Esophagus (tissue), 2 donors: ENCODE measurements around the gene ARFRP1. TPM values are rescaled to one million over a fixed set of nuclear protein-coding genes. Genes with fewer than 3 reads are reported as not detected.

Experiments
- H3K27ac ChIP-seq, 2 donors: one replicate each; pipeline ENCODE4 v1.5.1; 2013; ENCODE audit warnings: low read depth in 2 of 2, mild to moderate bottlenecking in 2 of 2, inconsistent platforms in 1 of 2, low read length in 1 of 2, moderate library complexity in 1 of 2
- H3K27me3 ChIP-seq, 2 donors: one replicate each; pipeline ENCODE4 v1.6.1; 2013; ENCODE audit warnings: low read length in 2 of 2, control low read depth in 1 of 2, mild to moderate bottlenecking in 1 of 2; ENCODE audit not compliant: insufficient read depth in 2 of 2, control insufficient read depth in 1 of 2
- H3K36me3 ChIP-seq, 2 donors: one replicate each; pipeline ENCODE4 v1.6.1; 2013; ENCODE audit warnings: low read length in 1 of 2; ENCODE audit not compliant: control insufficient read depth in 2 of 2, insufficient read depth in 2 of 2
- H3K4me1 ChIP-seq, 2 donors: one replicate each; pipeline ENCODE4 v1.6.1; 2013; ENCODE audit warnings: low read length in 1 of 2; ENCODE audit not compliant: control insufficient read depth in 2 of 2, insufficient read depth in 2 of 2
- H3K4me3 ChIP-seq, 2 donors: one replicate each; pipeline ENCODE4 v1.5.1; 2013; ENCODE audit warnings: low read length in 2 of 2, mild to moderate bottlenecking in 2 of 2, low read depth in 1 of 2, moderate library complexity in 1 of 2
- H3K9me3 ChIP-seq, 2 donors: one replicate each; pipeline ENCODE4 v1.6.1; 2013; ENCODE audit warnings: mild to moderate bottlenecking in 2 of 2, low read depth in 1 of 2, low read length in 1 of 2, moderate library complexity in 1 of 2; ENCODE audit not compliant: control insufficient read depth in 2 of 2, insufficient read depth in 1 of 2
- WGBS, 2 donors: extraction: QIAGEN DNeasy Blood & Tissue Kit; methylation state at CpG; one replicate each; pipeline ENCODE4 v1.1.7; 2013; 5-methylcytosine and 5-hydroxymethylcytosine counted together
- polyA plus RNA-seq, 2 donors: library from polyadenylated mRNA; stranded (reverse); fragments of 200-250 nt; gene quantifications; one replicate each; pipeline ENCODE4 v1.2.3, GENCODE V29; 2013
- donor health status: healthy with polysubstance abuse.
- donor health status: Bipolar disorder and iron deficiency.

The ARFRP1 gene
- polyA plus RNA-seq, 2 donors: 33.9 to 35.4 TPM

DNA sequence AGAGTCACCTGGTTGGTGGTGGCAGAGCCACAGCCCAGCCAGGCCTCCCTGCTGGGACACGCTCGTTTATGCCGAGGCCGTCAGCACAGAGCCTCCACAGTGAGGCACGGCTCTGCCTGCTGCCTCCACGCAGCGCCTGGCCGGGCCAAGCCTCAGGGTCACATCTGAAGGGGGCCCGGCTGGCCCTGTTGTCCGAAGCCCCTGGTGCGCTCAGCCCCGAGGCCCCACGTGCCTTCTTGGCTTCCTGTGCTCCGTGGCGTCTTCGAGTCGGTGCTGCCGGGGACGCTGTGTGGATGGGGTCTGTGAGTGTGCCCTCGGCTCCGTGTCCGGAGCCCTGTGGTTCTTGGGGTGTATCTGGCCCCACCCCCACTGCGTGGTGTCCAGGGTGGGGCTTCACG lies 21.7 kb downstream of the ARFRP1 start:
- Histone ChIP-seq H3K27ac (peak overlapping the region; percentile 74 to 86), H3K4me1 (peaks cover 12 to 34% of the 10 kb centered on the region in 2 donors), H3K9me3 (no peaks in the 10 kb centered on the region), H3K4me3 (no peak overlapping the region), H3K36me3 (no peaks in the 10 kb centered on the region), H3K27me3 (no peaks in the 10 kb centered on the region)
- 83 to 87% methylated on average over 24 of the region's 24 CpGs for WGBS, 2 donors

DNA sequence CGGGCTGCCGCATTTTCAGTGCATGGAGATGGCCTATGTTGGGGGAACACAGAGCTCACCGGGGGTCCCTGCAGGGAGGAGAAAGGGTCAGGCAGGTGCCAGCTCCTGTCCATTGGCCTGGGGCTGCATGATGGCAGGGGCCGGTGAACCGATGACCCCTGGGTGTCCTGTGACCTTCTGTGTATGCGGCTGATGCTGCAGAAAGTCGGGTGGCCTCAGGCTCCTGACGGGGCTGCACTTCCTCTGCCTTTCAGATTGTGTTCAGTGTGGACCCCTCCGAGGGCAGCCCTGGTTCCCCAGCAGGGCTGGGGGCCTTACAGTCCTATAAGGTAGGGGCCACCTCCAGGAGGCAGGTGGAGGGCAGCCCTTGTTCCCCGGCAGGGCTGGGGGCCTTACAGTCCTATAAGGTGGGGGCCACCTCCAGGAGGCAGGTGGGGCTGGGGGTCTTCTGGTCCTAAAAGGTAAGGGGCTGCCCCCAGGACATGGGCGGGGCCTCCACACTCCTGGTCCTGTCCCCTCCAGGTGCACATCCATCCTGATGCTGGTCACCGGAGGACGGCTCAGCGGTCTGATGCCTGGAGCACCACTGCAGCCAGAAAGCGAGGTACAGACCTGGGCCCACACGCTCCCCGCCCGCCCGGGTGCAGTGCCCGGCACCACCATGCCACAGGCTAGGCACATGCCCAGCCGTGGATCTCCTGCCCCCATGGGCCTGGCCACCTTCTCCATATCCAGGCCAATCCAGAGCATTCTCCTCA lies 22.3 kb downstream of the ARFRP1 start:
- no peaks in the 10 kb centered on the region for H3K9me3 ChIP-seq
- no peaks in the 10 kb centered on the region for H3K27me3 ChIP-seq
- no peaks in the 10 kb centered on the region for H3K36me3 ChIP-seq
- no peak overlapping the region for H3K4me3 ChIP-seq
- peak overlapping the region; percentile 74 to 86 for H3K27ac ChIP-seq
- peaks cover 12 to 29% of the 10 kb centered on the region in 2 donors for H3K4me1 ChIP-seq
- 90 to 93% methylated on average over 21 of the region's 21 CpGs for WGBS, 2 donors

DNA sequence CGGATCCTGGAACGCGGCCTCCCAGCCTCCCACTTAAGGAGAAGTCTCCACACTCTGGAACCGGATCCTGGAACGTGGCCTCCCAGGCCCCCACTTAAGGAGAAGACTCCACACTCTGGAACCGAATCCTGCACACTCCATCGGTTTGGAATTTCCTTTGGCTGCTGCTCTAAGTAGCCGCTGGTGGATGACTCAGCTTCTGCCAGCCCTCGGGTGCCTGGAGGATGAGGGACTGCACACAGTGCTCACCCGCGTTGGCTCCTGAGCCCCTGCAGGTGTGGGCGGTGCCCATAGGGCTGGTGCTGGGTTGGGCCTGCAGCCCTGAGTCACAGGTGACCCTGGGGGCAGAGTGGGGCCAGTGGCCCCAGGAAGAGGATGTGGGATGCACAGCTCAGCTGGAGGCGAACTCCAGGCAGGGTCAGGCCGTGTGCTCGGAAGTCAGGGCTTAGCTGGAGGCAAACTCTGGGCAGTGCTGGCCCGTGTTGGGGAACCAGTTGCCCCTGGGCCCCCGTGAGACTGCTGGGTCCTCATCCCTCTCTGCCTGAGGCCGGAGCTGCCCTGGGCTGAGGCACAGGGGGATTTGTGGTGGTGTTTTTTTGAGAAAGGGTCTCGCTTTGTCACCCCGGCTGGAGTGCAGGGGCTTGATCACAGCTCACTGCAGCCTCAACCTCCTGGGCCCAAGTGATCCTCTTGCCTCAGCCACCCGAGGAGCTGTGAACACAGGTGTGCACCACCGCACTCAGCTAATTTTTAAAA lies 25.2 kb downstream of the ARFRP1 start:
- 38 to 60% methylated on average over 21 to 22 of the region's 22 CpGs for WGBS, 2 donors
- Histone ChIP-seq H3K36me3 (peaks cover 0 to 5% of the 10 kb centered on the region in 2 donors), H3K9me3 (no peaks in the 10 kb centered on the region), H3K27ac (peak overlapping the region; percentile 65 to 78), H3K4me1 (peaks cover 12 to 28% of the 10 kb centered on the region in 2 donors), H3K27me3 (no peaks in the 10 kb centered on the region), H3K4me3 (no peak overlapping the region)

DNA sequence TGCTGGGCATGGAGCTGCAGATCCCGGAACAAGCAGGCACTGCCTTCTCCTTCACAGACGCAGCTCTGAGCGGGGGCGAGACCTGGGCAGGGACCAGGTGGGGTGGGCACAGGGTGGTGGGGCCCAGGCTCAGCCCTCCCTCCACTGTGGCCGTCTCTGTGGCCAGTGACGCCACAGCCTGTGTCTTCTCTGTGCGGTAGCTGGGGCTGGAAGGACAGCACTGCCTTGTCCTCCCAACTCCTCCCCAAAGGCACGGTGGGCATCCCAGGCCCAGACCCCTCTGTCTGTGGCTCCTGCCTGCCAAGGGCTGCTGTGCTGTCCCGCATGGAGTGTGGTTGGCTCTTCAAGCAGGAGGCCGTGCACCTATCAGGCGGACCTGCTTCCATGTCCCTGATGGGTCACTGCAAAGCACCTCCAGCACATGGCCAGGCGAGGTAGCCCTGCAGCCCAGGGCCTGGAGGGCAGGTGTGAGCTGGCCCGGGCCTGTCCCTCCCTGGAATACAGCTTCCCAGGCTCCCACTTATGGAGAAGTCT lies 26.1 kb downstream of the ARFRP1 start:
- Histone ChIP-seq H3K27ac (peak overlapping the region; percentile 61 to 65), H3K27me3 (no peaks in the 10 kb centered on the region), H3K9me3 (no peaks in the 10 kb centered on the region), H3K4me3 (no peak overlapping the region), H3K4me1 (peaks cover 12 to 22% of the 10 kb centered on the region in 2 donors), H3K36me3 (peaks cover 0 to 5% of the 10 kb centered on the region in 2 donors)
- 92 to 93% methylated on average over 13 of the region's 13 CpGs for WGBS, 2 donors

DNA sequence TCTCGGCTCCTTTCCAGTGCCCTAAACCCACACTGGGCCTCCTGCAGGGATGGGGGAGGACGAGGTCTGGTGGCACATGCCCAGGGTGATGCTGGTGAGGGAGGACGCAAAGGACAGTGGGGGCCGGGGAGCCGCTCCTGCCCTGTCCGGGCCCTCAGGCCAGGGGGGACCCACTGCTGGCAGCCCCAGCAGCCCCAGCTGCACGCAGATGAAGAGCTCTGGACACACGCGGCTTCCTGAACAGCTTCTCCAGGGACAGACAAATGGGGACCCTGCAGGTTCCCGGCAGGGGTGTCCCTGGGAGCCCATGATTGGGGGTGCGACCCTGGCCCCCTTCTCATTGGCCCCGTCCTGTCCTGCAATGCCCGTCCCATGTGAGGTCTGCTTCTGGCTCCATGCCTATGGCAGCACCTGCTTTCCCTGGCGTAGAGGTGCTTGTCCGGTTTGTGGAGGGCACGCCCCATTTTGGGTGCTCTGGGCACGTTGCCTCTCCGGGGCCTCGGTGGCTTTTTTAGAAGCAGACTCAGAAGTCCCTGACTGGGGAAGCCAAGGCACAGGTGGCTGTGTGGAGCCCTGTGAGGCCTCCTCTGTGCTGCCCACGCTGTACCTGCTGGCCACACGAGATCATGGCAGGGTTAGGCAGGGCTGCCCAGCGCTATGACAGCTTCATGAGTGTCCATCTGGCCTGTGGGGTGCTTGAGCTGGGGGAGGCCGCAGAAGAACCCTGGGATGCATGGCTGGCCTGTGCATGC lies 26.7 kb downstream of the ARFRP1 start:
- Histone ChIP-seq H3K27ac (no peak overlapping the region), H3K9me3 (no peaks in the 10 kb centered on the region), H3K4me1 (peaks cover 7 to 16% of the 10 kb centered on the region in 2 donors), H3K36me3 (peaks cover 0 to 5% of the 10 kb centered on the region in 2 donors), H3K4me3 (no peak overlapping the region), H3K27me3 (no peaks in the 10 kb centered on the region)
- 91 to 92% methylated on average over 23 of the region's 23 CpGs for WGBS, 2 donors

DNA sequence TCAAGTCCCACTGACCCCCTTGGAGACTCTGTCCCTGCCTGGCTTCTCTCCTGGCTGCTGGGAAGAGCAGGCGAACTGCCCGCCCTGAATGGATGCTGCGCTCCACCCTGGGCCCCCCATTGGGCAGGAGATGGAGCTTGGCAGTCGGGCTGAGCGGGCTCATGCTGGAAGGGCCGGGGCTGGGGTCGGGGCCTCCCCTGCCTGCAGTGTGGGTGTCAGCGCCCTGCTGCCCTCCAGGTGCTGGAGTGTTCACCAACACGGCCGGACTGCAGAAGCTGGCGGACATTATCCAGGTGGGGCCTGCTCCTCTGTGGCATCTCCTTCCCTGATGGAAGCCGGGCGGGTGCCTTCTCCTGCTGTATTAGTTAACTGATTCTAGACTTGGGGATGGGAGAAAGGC lies 27.3 kb downstream of the ARFRP1 start:
- Histone ChIP-seq H3K4me1 (peaks cover 6 to 12% of the 10 kb centered on the region in 2 donors), H3K4me3 (no peak overlapping the region), H3K27ac (no peak overlapping the region), H3K36me3 (peaks cover 0 to 6% of the 10 kb centered on the region in 2 donors), H3K9me3 (no peaks in the 10 kb centered on the region), H3K27me3 (no peaks in the 10 kb centered on the region)
- 96 to 98% methylated on average over 13 of the region's 13 CpGs for WGBS, 2 donors

DNA sequence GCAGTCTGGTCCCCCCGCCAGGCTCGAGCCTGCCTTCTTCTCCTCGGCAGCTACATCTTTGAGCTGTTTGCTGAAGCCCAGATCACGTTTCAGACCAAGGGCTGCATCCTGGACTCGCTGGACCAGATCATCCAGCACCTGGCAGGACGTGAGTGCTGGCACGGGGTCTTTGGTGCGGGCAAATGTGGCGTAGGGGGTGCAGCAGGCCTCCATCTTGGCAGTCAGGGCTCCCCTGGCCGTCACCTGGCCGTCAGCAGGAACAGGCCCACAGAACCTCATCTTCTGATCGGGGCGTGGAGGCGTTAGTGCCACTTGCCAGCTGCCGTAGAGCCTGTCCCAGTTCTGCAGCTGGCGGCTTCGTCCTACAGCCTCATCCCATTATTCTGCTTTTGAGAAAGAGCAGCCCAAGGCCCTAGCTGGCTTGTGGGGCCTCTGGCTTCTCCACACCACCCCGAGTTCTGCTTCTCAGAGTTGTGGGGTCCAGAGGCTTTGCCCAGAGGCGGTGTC lies 27.9 kb downstream of the ARFRP1 start:
- no peaks in the 10 kb centered on the region for H3K27me3 ChIP-seq
- peaks cover 6 to 12% of the 10 kb centered on the region in 2 donors for H3K4me1 ChIP-seq
- H3K36me3 ChIP-seq: peaks cover 0 to 6% of the 10 kb centered on the region in 2 donors
- H3K9me3 ChIP-seq: no peaks in the 10 kb centered on the region
- 92 to 93% methylated on average over 19 of the region's 19 CpGs for WGBS, 2 donors
- H3K4me3 ChIP-seq: no peak overlapping the region
- H3K27ac ChIP-seq: no peak overlapping the region

DNA sequence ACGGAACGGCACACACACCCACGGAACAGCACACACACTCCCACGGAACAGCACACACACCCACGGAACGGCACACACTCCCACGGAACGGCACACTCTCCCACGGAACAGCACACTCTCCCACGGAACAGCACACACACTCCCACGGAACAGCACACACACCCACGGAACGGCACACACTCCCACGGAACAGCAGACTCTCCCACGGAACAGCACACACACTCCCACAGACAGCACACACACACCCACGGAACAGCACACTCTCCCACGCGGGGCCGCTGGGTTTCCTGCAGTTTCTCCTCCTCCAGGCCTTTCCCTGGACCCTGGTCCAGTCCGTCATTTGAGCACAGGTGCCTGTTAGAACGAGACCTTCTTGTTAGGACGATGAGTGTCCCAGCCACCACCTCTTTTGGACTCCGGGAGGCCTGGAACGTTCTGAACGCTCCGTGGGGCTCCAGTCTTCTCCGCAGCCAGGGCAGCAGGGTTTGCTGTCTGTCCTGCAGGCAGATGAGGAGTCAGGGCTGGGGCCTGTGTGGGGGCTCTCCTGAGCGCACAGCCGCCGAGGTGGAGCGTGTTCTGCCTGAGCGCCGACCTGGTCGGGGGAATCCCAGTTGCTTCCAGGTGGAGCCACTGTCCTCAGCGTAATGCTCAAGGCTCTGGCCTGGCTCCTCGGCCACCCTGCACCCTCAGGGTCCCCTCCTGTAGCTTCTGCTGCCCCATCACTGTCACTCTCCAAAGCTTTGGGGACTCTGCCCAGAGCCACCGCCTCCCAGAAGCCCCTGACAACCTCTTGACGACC lies 28.9 kb downstream of the ARFRP1 start:
- 89 to 91% methylated on average over 38 of the region's 38 CpGs for WGBS, 2 donors
- Histone ChIP-seq H3K36me3 (peaks cover 4 to 9% of the 10 kb centered on the region in 2 donors), H3K27me3 (no peaks in the 10 kb centered on the region), H3K9me3 (no peaks in the 10 kb centered on the region), H3K4me1 (peaks cover 6 to 12% of the 10 kb centered on the region in 2 donors), H3K4me3 (no peak overlapping the region), H3K27ac (no peak overlapping the region)
